Kidney (tissue), 14 donors: Measurements from ENCODE around the gene GTF2IRD1. TPM values are rescaled to one million over a fixed set of nuclear protein-coding genes. Genes with fewer than 3 reads are reported as not detected.

Experiments used
- DNase-seq, 5 donors: peaks; one replicate each; pipeline ENCODE4 v3.0.0-alpha.2; 2013 to 2020
- FAIRE-seq: peaks from 2 replicates; lab custom pipeline; 2012; peaks lifted over from hg19 to GRCh38; lab: Jason Lieb, UNC
- H3K27ac ChIP-seq, 2 donors: one replicate each; pipeline ENCODE4 v1.7.0; 2013; ENCODE audit warnings: low read depth in 2 of 2, low read length in 2 of 2, inconsistent platforms in 1 of 2
- H3K27me3 ChIP-seq: one replicate; pipeline ENCODE4 v1.7.1; 2013; ENCODE audit warnings: low read length, inconsistent platforms; ENCODE audit not compliant: control insufficient read depth, insufficient read depth
- H3K36me3 ChIP-seq, 3 donors: one replicate each; pipeline versions ENCODE4 v1.7.0 to v1.7.1; 2013; ENCODE audit warnings: low read length in 3 of 3, control low read depth in 1 of 3, inconsistent platforms in 1 of 3; ENCODE audit not compliant: insufficient read depth in 3 of 3, control insufficient read depth in 2 of 3
- H3K4me1 ChIP-seq, 3 donors: one replicate each; pipeline versions ENCODE4 v1.7.0 to v1.7.1; 2013; ENCODE audit warnings: low read length in 3 of 3, inconsistent platforms in 1 of 3, low read depth in 1 of 3; ENCODE audit not compliant: control insufficient read depth in 2 of 3, insufficient read depth in 2 of 3
- H3K4me3 ChIP-seq, 3 donors: one replicate each; pipeline versions ENCODE4 v1.7.0 to v1.8.1; 2013; ENCODE audit warnings: low read length in 3 of 3, control low read depth in 1 of 3, inconsistent platforms in 1 of 3
- H3K9ac ChIP-seq, 3 donors: one replicate each; pipeline versions ENCODE4 v1.7.0 to v1.7.1; 2013; ENCODE audit warnings: low read length in 3 of 3, control low read depth in 1 of 3, inconsistent platforms in 1 of 3
- H3K9me3 ChIP-seq, 3 donors: one replicate each; pipeline versions ENCODE4 v1.7.0 to v1.7.1; 2013; ENCODE audit warnings: low read length in 3 of 3, control low read depth in 1 of 3, inconsistent platforms in 1 of 3; ENCODE audit not compliant: control insufficient read depth in 2 of 3, insufficient read depth in 1 of 3
- intact Hi-C: fragments of 100-400 bp; cut with DNase I; formaldehyde crosslinking; loops from one replicate; pipeline ENCODE4 v1.11.1; 2022
- polyA plus RNA-seq: library from polyadenylated mRNA; stranded (reverse); fragments of 350-450 nt; fragmentation: Illumina TruSeq; extraction: RNeasy Lipid Tissue Mini Kit (QIAGEN cat#74804); gene quantifications from one replicate; pipeline ENCODE4 v1.2.3, GENCODE V29; 2014; ENCODE audit warnings: low read depth, low replicate concordance; ENCODE audit not compliant: insufficient read depth
- total RNA-seq: library from RNA; stranded (reverse); fragmentation: NEBNext Ultra II Directional; extraction: Animal tissue kit (Norgen Biotek cat#: 25700); gene quantifications from one replicate; pipeline ENCODE4 v1.2.1, GENCODE V29; 2021
- TF ChIP-seq, protein P1 (sequence below): IDR thresholded peaks from 3 replicates; pipeline ENCODE4 v1.5.1; 2012; ENCODE audit warnings: mild to moderate bottlenecking, moderate library complexity, borderline replicate concordance; ENCODE audit not compliant: insufficient read depth; ENCODE audit errors: extremely low read depth
- donor health status: control.
- donor health status: control.
- donor health status: control.
- donor health status: control.
- donor health status: control.
- donor health status: DM: yes; HTN: yes; CAD: no.
- donor health status: Normal renal cell carcinoma (clear cell type).

Gene GTF2IRD1
- total and polyA plus RNA-seq, 2 donors from 2014 or later: 28.2 to 35.8 TPM

DNA sequence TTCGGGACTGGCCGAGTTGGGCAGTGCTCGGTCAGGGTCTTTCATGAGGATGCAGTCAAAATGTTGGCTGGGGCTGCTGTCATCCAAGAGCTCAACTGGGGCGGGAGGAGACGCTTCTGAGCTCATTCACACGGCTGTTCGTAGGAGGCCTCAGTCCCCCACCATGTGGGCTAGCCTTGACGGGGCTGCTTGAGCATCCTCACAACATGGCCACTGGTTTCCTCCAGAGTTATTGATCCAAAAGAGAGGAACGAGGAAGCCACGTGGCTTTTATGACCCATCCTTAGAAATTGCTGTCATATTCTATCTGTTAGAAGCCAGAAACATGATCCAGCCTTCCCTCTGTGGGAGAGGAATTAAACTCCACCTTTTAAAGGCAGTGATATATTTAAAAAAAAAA, 68.1 kb downstream of the GTF2IRD1 start:
- intact Hi-C loops: no loop called here
- H3K27ac ChIP-seq: no peak overlapping the region
- H3K36me3 ChIP-seq: peaks cover 3 to 24% (median 7%) of the 10 kb centered on the region in 3 donors
- no peak overlapping the region for H3K4me3 ChIP-seq
- no peak overlapping the region for H3K9ac ChIP-seq
- TF ChIP-seq, protein P1, sequence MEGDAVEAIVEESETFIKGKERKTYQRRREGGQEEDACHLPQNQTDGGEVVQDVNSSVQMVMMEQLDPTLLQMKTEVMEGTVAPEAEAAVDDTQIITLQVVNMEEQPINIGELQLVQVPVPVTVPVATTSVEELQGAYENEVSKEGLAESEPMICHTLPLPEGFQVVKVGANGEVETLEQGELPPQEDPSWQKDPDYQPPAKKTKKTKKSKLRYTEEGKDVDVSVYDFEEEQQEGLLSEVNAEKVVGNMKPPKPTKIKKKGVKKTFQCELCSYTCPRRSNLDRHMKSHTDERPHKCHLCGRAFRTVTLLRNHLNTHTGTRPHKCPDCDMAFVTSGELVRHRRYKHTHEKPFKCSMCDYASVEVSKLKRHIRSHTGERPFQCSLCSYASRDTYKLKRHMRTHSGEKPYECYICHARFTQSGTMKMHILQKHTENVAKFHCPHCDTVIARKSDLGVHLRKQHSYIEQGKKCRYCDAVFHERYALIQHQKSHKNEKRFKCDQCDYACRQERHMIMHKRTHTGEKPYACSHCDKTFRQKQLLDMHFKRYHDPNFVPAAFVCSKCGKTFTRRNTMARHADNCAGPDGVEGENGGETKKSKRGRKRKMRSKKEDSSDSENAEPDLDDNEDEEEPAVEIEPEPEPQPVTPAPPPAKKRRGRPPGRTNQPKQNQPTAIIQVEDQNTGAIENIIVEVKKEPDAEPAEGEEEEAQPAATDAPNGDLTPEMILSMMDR: no peak
- no peaks in the 10 kb centered on the region for H3K9me3 ChIP-seq
- no peaks in the 10 kb centered on the region for H3K27me3 ChIP-seq
- no peak for FAIRE-seq
- DNase-seq: no peak
- H3K4me1 ChIP-seq: no peaks in the 10 kb centered on the region

DNA sequence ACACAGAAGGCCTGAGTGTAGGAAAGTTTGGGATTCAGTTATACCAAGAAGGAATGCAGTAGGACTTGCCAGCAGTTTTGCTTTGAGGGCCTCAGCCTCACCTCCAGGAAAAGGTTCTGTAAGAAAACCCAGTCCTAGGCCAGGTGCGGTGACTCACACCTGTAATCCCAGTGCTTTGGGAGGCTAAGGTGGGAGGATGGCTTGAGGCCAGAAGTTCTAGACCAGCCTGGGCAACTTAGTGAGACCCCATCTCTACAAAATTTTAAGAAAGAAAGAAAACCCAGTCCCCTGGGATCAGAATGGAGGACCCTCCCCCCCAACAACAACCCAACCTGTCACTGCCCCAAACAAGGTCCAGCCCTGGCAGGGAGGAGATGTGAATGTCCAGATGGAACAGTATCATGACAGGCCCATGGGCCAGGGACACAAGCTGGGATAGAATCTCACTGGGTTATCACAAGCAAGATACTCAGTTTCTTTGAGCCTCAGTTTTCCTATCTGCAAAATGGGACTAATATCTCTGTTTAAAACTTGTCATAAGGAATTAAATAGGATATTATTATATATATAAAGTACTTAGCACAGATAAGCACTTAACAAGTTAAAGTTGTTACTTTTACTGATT, 68.7 kb downstream of the GTF2IRD1 start:
- Histone ChIP-seq H3K4me3 (no peak overlapping the region), H3K27ac (no peak overlapping the region), H3K9me3 (no peaks in the 10 kb centered on the region), H3K36me3 (peaks cover 3 to 24% (median 7%) of the 10 kb centered on the region in 3 donors), H3K27me3 (no peaks in the 10 kb centered on the region), H3K4me1 (no peaks in the 10 kb centered on the region), H3K9ac (no peak overlapping the region)
- DNase-seq (no peak), FAIRE-seq (no peak)
- TF ChIP-seq, protein P1: no peak
- intact Hi-C loops: no loop called here

DNA sequence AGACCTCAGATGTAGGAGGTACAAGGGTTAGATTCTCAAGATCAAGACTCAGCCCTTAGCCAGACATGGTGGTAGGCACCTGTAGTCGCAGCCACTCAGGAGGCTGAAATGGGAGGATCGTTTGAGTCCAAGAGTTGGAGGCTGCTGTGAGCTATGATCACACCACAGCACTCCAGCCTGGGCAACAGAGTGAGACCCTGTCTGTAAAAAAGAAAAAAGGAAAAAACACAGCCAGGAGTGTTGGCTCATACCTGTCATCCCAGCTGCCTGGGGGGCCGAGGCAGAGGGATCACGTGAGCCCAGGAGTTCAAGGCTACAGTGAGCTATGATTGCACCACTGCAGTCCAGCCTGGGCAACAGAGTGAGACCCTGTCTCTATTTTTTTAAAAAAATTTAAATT, 69.3 kb downstream of the GTF2IRD1 start:
- Histone ChIP-seq H3K27ac (no peak overlapping the region), H3K27me3 (no peaks in the 10 kb centered on the region), H3K9ac (no peak overlapping the region), H3K36me3 (peaks cover 3 to 24% (median 7%) of the 10 kb centered on the region in 3 donors), H3K4me3 (no peak overlapping the region), H3K9me3 (no peaks in the 10 kb centered on the region), H3K4me1 (no peaks in the 10 kb centered on the region)
- TF ChIP-seq, protein P1: no peak
- no peak for FAIRE-seq
- no peak for DNase-seq
- intact Hi-C loops: no loop called here

DNA sequence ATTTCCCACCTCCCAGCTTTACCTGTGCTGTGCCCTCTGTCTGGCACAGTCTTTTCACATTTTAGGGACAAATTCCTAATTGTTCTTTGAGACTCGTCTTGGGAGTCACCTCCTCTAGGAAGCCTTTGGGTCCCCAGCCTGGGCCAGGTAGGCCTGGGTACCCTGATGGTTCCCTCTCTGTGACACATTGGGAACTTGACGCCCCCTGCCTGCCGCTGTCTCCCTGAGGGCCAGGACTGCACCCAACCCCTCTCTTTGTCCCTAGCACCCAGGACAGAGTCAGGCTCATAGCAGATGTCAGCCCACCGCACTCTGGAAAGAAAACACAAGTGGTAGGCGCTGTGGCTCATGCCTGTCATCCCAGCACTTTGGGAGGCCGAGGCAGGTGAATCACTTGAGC, 71.4 kb downstream of the GTF2IRD1 start:
- FAIRE-seq: no peak
- no peak overlapping the region for H3K27ac ChIP-seq

More for the DNA sequence above, 71.4 kb downstream of the GTF2IRD1 start:
- intact Hi-C loops: no loop called here
- H3K27me3 ChIP-seq: no peaks in the 10 kb centered on the region
- peaks cover 1 to 19% (median 5%) of the 10 kb centered on the region in 3 donors for H3K36me3 ChIP-seq
- no peaks in the 10 kb centered on the region for H3K4me1 ChIP-seq
- H3K4me3 ChIP-seq: no peak overlapping the region
- no peak for DNase-seq
- no peak overlapping the region for H3K9ac ChIP-seq
- H3K9me3 ChIP-seq: no peaks in the 10 kb centered on the region
- TF ChIP-seq, protein P1: no peak
